ENCODE measurements around the gene PPP1R14C. TPM values are rescaled to one million over a fixed set of nuclear protein-coding genes. Genes with fewer than 3 reads are reported as not detected.

PPP1R14C gene
- total and polyA plus RNA-seq, 10 of the 15 experiments (the other 5 are each of a cell fraction or from before 2014, with no cell fraction given) = 0.07 to 1.6 (median 0.13) TPM; not detected in 4

DNA sequence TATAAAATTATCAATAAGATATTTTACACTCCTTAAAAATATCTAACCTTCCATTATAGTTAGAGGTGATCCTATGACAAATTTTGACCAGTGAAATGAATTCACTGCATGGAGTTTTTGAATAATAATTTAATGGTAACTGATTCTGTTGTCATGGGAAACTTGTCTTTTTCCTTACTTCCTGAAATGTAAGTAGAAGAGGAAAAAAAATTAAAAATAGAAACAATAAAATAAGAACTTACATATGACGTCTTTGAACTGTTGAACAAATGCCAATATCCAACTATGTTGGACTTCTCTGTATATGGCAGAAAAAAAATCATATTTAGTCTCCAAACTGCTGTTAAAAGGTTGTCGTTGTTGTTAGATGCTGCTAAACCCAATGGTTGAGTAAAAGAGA lies 26.3 kb downstream of the PPP1R14C start:
- in situ Hi-C loops (cut with MboI) = no loop called here
- no peaks in the 10 kb centered on the region; the same call in 2 of the 3 replicates for H3K9me3 ChIP-seq (replicated peaks; ENCODE audit: control insufficient read depth, insufficient read depth, low read length)
- POLR2A ChIA-PET = interaction anchor here (0.6 kb wide), 1 partner anchor 9 kb away, joined by 4 read pairs; no protein-coding TSS in a partner anchor
- no peak overlapping the region for H3K4me3 ChIP-seq
- H3K36me3 ChIP-seq (ENCODE audit: control insufficient read depth in 2 of 2, insufficient read depth in 2 of 2, low read length in 1 of 2) = no peaks in the 10 kb centered on the region
- TSS peak; percentile 71 for BruUV-seq (replicated peaks)
- H3K27ac ChIP-seq (ENCODE audit: control insufficient read depth, insufficient read depth) = no peak overlapping the region
- CTCF ChIA-PET = interaction anchor here (0.6 kb wide), 1 partner anchor 1998 kb away, joined by 3 read pairs; no protein-coding TSS in a partner anchor
- TF ChIP-seq CREM (IDR thresholded peaks at IDR 0.05; ENCODE audit: low read depth) (no peak), SUPT20H (IDR thresholded peaks at IDR 0.05; ENCODE audit: borderline replicate concordance, control insufficient read depth, low read depth, low read length) (no peak), FOS (IDR thresholded peaks at IDR 0.05; ENCODE audit: borderline replicate concordance, extremely low read depth, insufficient read length) (no peak), BMI1 (IDR thresholded peaks at IDR 0.05; ENCODE audit: borderline replicate concordance) (no peak), E4F1 (IDR thresholded peaks at IDR 0.05; ENCODE audit: borderline replicate concordance, partially characterized antibody) (no peak), NFIC (IDR thresholded peaks at IDR 0.05; ENCODE audit: low read depth, low read length) (no peak), LARP7 (IDR thresholded peaks at IDR 0.05) (no peak), KAT2A (conservative IDR thresholded peaks at IDR 0.05; ENCODE audit: control insufficient read depth, low read depth, low read length) (no peak)
- H4K20me1 ChIP-seq (ENCODE audit: control insufficient read depth, insufficient read depth) = no peaks in the 10 kb centered on the region
- WGBS (ENCODE audit: insufficient coverage, insufficient replicate concordance, low lambda C conversion rate, missing lambda C conversion rate) = 0% methylated on average over 2 of the region's 2 CpGs
- no peaks in the 10 kb centered on the region for H3K27me3 ChIP-seq (replicated peaks in 1 of 2; ENCODE audit: control insufficient read depth in 2 of 2, insufficient read depth in 2 of 2, low read length in 1 of 2)
- intact Hi-C loops (cut with micrococcal nuclease; ENCODE audit: unreplicated experiment) = loop anchor here (10.0 kb wide), 1 partner anchor 166 kb away; no protein-coding TSS in a partner anchor
- SMC1A ChIA-PET (ENCODE audit: uncharacterized antibody, unreplicated experiment) = interaction anchor here (0.6 to 1.3 kb wide), 3 partner anchors 9 to 100 kb away, joined by 3 read pairs; no protein-coding TSS in a partner anchor
- no peaks in the 10 kb centered on the region for H3K79me2 ChIP-seq (ENCODE audit: control insufficient read depth, insufficient read depth, low read length)
- no peak overlapping the region for H2AFZ ChIP-seq (ENCODE audit: control insufficient read depth, low read depth, low read length)
- ATAC-seq (no peak), DNase-seq (ENCODE audit: low read depth, low spot score) (no peak), FAIRE-seq (peak; percentile 41)
- no peaks in the 10 kb centered on the region; the same call in 1 of the 2 replicates for H3K4me1 ChIP-seq (ENCODE audit: control insufficient read depth, insufficient read depth, low read length)
- no peak overlapping the region for H3K4me2 ChIP-seq (ENCODE audit: control insufficient read depth, insufficient read depth)
- H3K9ac ChIP-seq (ENCODE audit: control insufficient read depth, insufficient read depth, low read length) = no peak overlapping the region
- RAD21 ChIA-PET (ENCODE audit: unreplicated experiment) = no interaction called here

Data from GM12878 (cell line).